Skin of body (tissue), 2 donors: ENCODE measurements around the gene SLC22A5. TPM values are rescaled to one million over a fixed set of nuclear protein-coding genes. Genes with fewer than 3 reads are reported as not detected.
"Not testable (repeated sequence)": the region's sequence is repeated elsewhere in the genome, so short reads cannot be mapped to it uniquely, and the experiment has no call there.

Experiments used
- DNase-seq: peaks from one replicate; lab custom pipeline; 2025; lab: John Stamatoyannopoulos, UW
- total RNA-seq: library from RNA; depleted of rRNA; stranded (reverse); fragments of >200 nt; gene quantifications from one replicate; pipeline ENCODE4 v1.2.3, GENCODE V29; 2014

Gene SLC22A5
- total RNA-seq, 1 donor from 2014 or later, result 6.1 TPM

- no peak for DNase-seq
These were observed 57.1 kb downstream of the SLC22A5 start for GRCh38 chr5:132426525-132427138.

DNA sequence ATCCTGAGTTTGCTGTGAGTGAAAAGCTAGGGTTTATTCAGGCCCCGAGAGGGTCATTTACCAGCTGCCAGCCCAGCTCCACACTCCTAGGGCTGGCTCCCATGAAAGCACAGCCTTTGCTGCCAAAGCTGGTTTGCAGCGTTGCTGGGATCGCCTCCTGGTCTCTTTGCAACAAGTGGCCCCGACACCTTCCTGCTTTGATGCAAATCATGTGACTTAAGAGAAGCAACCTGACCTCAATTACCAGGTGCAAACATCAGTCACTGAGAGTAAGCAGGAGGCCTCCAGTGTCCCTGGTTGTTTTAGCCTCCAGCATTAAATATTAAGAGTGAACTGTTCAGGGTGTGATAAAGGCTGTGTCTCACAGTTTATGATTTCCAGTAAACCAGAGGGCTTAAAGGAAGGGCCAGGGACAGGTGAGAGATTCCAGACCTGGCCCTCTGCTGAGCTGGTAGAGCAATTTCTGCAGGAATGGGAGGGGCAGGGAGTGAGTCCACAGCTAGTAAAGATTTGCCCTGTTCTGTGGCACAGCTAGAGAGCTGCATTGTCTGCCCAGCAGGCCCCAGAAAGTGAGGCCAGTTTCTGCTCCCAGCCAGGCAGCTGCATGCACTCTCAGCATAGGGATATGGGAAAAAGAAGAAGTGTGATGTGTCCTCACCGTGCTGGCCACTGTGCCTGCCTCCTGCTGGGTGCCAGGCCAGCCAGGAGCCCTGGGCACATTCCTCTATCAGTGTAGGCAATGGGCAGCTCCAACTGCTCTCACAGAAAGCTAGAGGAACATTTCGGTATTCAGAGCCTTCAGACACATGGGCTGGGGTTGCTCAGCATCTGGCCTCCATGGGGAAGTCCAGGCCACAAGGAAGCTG lies 58.0 kb downstream of the SLC22A5 start:
- DNase-seq, result no peak

GRCh38 chr5:132428147-132428482 lies 58.6 kb downstream of the SLC22A5 start:
- DNase-seq, result no peak

DNA sequence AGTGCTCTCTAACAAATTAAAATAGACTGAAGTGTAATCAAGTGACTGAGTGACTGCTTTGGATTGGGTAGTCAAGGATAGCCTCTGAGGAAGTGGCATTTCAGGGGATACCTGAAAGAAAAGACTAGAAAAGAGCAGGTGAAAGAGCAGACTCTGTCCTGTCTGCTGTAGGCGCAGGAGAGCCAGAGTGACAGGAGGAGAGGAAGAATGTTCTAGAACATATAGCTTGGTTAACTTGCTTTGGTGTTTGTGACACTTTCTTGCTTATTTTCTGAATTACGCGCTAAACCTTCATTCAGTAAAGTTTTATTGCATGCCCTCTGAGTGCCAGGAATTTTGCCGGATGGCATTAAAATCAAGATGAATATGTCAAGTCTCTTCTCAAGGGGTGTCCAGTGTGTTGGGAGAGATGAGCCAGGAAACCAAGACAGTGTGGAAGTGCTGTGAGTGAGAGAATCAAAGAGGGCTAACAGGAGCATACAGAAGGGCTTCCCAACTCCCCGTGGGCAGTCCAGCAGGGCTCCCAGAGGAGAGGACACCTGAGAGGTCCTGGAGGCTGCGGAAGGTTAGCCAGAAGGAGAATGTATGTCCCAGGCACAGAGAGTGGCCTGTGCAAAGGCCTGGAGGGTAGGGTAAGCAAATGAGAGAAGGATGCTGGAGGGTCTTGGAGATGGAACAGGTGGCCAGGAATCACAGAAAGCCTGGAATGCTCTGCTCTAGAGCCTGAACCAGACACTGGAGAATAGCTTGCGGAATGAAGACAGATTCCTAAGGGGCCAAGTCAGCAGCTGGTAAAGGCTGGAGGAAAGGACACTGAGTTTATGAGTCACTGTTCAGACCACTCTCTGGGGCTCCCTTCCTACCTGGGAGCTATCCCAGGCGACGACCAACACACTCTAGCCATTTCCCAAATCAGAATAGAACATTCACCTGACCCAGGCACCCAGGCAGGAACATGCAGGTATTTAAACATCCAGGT lies 59.3 kb downstream of the SLC22A5 start:
- no peak for DNase-seq

DNA sequence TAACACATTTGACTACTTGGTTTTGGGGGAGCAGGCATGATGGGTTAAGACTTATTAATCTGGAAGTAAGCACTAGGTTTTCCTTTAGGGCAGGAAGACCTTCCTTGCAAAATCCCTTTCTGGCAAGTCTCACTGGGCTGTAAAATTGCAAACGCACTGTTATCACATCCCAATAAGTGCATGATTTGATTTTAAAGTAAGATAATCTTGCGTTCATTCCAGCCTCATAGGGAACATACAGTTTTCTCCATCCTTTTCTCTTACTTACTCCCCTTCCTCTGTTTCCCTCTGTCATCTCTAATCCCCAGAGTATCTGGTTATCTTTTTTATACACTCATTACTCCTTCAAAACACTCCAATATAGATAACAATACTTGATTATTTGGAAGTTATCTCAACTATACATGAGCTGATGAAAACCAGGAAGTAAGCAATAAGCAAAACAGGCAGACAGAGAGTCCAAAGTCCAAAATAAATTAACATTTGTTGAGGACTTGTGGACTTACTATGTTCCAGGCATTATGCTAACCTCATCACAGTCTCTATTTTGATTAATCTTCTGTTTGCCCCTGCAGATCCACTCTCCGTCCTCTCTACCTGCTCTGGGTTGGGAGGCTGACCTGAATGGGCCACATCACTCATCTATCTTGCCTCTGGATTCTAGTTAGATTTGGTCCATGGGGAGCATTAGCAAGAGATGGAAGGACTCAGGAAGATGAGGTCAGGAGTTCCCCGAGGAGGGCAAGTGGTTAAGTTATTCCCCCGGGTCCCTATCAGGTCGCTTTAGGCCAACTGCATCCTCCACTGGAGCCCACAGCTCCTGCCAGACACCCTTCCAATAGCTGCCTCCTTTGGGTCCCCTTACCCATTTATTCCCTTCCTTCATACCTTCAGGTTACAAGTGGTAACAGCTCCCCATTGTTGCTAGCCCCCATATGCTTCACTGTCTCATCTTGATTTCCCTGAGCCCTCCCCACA lies 60.2 kb downstream of the SLC22A5 start:
- no peak for DNase-seq

DNA sequence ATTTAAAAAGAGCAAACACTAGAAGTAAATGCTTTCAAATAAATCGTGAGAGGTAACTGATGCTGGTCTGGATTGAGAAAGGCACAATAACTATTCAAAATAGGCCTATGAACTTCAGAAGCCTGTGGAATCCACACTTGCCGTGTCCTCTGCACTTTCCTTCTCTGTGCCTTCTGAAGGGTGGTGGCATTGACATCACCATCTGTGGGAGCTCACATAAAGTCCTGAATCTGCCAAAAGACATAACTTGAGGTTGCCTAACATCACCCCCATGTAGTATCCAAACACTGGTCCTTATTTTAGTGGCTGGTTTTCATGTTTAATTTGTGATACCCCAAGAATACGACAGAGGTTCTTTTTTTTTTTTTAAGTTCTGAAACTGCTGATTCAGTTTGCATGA lies 61.2 kb downstream of the SLC22A5 start:
- no peak for DNase-seq

- DNase-seq, result no peak
These were observed 62.1 kb downstream of the SLC22A5 start for GRCh38 chr5:132431632-132432031.

DNA sequence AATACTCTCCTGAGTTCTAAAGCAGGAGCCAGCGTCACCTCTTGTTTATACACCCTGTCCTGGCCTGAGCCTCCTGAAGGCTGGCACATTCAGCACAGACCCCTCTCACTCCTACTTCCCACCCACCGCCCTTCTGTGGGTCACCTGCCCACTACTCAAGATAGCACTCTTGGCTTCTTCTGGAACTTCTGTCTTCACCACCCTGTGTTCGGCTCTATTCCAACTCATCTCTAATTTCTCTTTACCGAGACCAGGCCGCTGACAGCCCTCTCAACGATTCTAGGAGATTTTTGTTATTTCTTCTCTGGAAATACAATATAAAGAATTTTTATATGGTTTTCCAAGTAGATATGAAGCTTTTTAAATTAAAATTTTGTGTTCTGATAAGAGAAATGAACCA lies 63.6 kb downstream of the SLC22A5 start:
- DNase-seq, result no peak

GRCh38 chr5:132434416-132435286 lies 65.1 kb downstream of the SLC22A5 start:
- DNase-seq, result no peak

GRCh38 chr5:132435447-132435846 lies 65.9 kb downstream of the SLC22A5 start:
- no peak for DNase-seq

GRCh38 chr5:132435886-132436285 lies 66.4 kb downstream of the SLC22A5 start:
- no peak for DNase-seq

- DNase-seq, result no peak
These were observed 67.4 kb downstream of the SLC22A5 start for GRCh38 chr5:132436936-132437335.

DNA sequence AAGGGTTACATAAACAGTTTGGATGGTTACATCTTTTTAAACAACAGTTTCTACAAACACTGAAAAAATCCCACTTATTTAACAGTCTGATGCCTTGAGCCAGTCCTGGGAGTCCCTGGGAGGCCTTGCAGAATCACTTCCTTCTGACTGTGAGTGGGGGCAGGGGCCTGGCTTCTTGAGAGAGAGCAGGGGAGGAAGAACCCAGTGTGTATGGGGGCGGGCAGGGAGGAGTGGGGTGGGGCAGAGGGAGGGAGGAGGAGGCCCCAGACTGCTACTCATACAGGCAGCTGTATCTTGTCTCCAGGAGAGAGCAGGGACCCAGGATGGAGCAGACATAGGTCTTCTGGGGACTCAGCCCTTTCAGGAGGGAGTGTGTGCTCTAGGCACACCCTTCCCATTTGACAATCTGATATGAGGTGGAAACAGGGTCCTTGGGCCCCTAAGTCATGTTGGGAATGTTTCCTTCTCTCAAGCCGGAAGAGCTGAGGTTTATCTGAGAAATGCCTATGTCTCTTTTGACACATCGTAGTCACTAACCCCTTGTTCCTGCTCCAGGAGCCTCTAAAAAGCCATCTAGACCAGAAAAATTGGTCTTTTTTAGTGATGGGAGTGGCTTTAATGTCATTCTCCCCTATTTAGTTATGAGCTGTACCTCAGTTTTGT lies 68.2 kb downstream of the SLC22A5 start:
- peak; percentile 82 for DNase-seq

- DNase-seq, result not testable (repeated sequence)
These were observed 68.7 kb downstream of the SLC22A5 start for GRCh38 chr5:132438267-132438645.

GRCh38 chr5:132438917-132439316 lies 69.4 kb downstream of the SLC22A5 start:
- DNase-seq, result no peak

- DNase-seq, result peak; percentile 83
These were observed 70.1 kb downstream of the SLC22A5 start for GRCh38 chr5:132439521-132440089.

- DNase-seq, result no peak
These were observed 74.6 kb downstream of the SLC22A5 start for GRCh38 chr5:132444061-132444460.
